Measurements from ENCODE around the gene FLT4.

FLT4 gene

GRCh38 chr5:180611140-180611850, 38.1 kb downstream of the FLT4 start:
- TF ChIP-seq EZH2 (IDR thresholded peaks at IDR 0.05; ENCODE audit: borderline replicate concordance, low read length) (no peak), CTCF (IDR thresholded peaks at IDR 0.05; ENCODE audit: low read length) (no peak)
- no peak overlapping the region for H3K27ac ChIP-seq (ENCODE audit: low read depth, low read length, poor library complexity, severe bottlenecking)
- no peaks in the 10 kb centered on the region for H3K79me2 ChIP-seq (ENCODE audit: insufficient read depth, low read length)
- no peaks in the 10 kb centered on the region for H3K9me2 ChIP-seq (ENCODE audit: low read depth, low read length)
- no peak overlapping the region for H2AFZ ChIP-seq (ENCODE audit: low read length)
- no peaks in the 10 kb centered on the region for H3K36me3 ChIP-seq (ENCODE audit: insufficient read depth, low read length)
- H3K4me2 ChIP-seq (ENCODE audit: low read length) = no peak overlapping the region
- no peaks in the 10 kb centered on the region for H3K4me1 ChIP-seq (ENCODE audit: insufficient read depth, low read length, severe bottlenecking)
- no peaks in the 10 kb centered on the region for H4K20me1 ChIP-seq (ENCODE audit: insufficient read depth, low read length)
- no peaks in the 10 kb centered on the region for H3F3A ChIP-seq (ENCODE audit: insufficient read depth, low read length)
- H3K4me3 ChIP-seq (ENCODE audit: low read depth, low read length, poor library complexity, severe bottlenecking) = no peak overlapping the region
- H3K9ac ChIP-seq (ENCODE audit: low read length) = no peak overlapping the region
- H3K27me3 ChIP-seq (ENCODE audit: insufficient read depth, low read length) = no peaks in the 10 kb centered on the region
- H3K9me3 ChIP-seq (ENCODE audit: low read length) = no peaks in the 10 kb centered on the region

GRCh38 chr5:180609817-180610550, 39.4 kb downstream of the FLT4 start:
- Histone ChIP-seq H2AFZ (ENCODE audit: low read length) (no peak overlapping the region), H3F3A (ENCODE audit: insufficient read depth, low read length) (no peaks in the 10 kb centered on the region), H3K27ac (ENCODE audit: low read depth, low read length, poor library complexity, severe bottlenecking) (no peak overlapping the region), H3K79me2 (ENCODE audit: insufficient read depth, low read length) (no peaks in the 10 kb centered on the region), H3K36me3 (ENCODE audit: insufficient read depth, low read length) (no peaks in the 10 kb centered on the region), H3K9ac (ENCODE audit: low read length) (no peak overlapping the region), H3K27me3 (ENCODE audit: insufficient read depth, low read length) (no peaks in the 10 kb centered on the region), H3K4me3 (ENCODE audit: low read depth, low read length, poor library complexity, severe bottlenecking) (no peak overlapping the region), H4K20me1 (ENCODE audit: insufficient read depth, low read length) (no peaks in the 10 kb centered on the region), H3K4me2 (ENCODE audit: low read length) (no peak overlapping the region), H3K9me3 (ENCODE audit: low read length) (no peaks in the 10 kb centered on the region), H3K4me1 (ENCODE audit: insufficient read depth, low read length, severe bottlenecking) (no peaks in the 10 kb centered on the region), H3K9me2 (ENCODE audit: low read depth, low read length) (no peaks in the 10 kb centered on the region)
- TF ChIP-seq CTCF (IDR thresholded peaks at IDR 0.05; ENCODE audit: low read length) (no peak), EZH2 (IDR thresholded peaks at IDR 0.05; ENCODE audit: borderline replicate concordance, low read length) (no peak)

GRCh38 chr5:180609386-180609785, 40.0 kb downstream of the FLT4 start:
- Histone ChIP-seq H2AFZ (ENCODE audit: low read length) (no peak overlapping the region), H3K9me3 (ENCODE audit: low read length) (no peaks in the 10 kb centered on the region), H3K36me3 (ENCODE audit: insufficient read depth, low read length) (no peaks in the 10 kb centered on the region), H3K9me2 (ENCODE audit: low read depth, low read length) (no peaks in the 10 kb centered on the region), H3K4me2 (ENCODE audit: low read length) (no peak overlapping the region), H4K20me1 (ENCODE audit: insufficient read depth, low read length) (no peaks in the 10 kb centered on the region), H3F3A (ENCODE audit: insufficient read depth, low read length) (no peaks in the 10 kb centered on the region), H3K9ac (ENCODE audit: low read length) (no peak overlapping the region), H3K27me3 (ENCODE audit: insufficient read depth, low read length) (no peaks in the 10 kb centered on the region), H3K4me3 (ENCODE audit: low read depth, low read length, poor library complexity, severe bottlenecking) (no peak overlapping the region), H3K27ac (ENCODE audit: low read depth, low read length, poor library complexity, severe bottlenecking) (no peak overlapping the region), H3K79me2 (ENCODE audit: insufficient read depth, low read length) (no peaks in the 10 kb centered on the region), H3K4me1 (ENCODE audit: insufficient read depth, low read length, severe bottlenecking) (no peaks in the 10 kb centered on the region)
- TF ChIP-seq CTCF (IDR thresholded peaks at IDR 0.05; ENCODE audit: low read length) (no peak), EZH2 (IDR thresholded peaks at IDR 0.05; ENCODE audit: borderline replicate concordance, low read length) (no peak)
